Esophagus (tissue), 2 donors: ENCODE results near the gene RPP14. TPM values are rescaled to one million over a fixed set of nuclear protein-coding genes. Genes with fewer than 3 reads are reported as not detected.

ENCODE experiments used
- H3K27ac ChIP-seq, 2 donors: one replicate each; pipeline ENCODE4 v1.5.1; 2013; ENCODE audit warnings: low read depth in 2 of 2, mild to moderate bottlenecking in 2 of 2, inconsistent platforms in 1 of 2, low read length in 1 of 2, moderate library complexity in 1 of 2
- H3K27me3 ChIP-seq, 2 donors: one replicate each; pipeline ENCODE4 v1.6.1; 2013; ENCODE audit warnings: low read length in 2 of 2, control low read depth in 1 of 2, mild to moderate bottlenecking in 1 of 2; ENCODE audit not compliant: insufficient read depth in 2 of 2, control insufficient read depth in 1 of 2
- H3K36me3 ChIP-seq, 2 donors: one replicate each; pipeline ENCODE4 v1.6.1; 2013; ENCODE audit warnings: low read length in 1 of 2; ENCODE audit not compliant: control insufficient read depth in 2 of 2, insufficient read depth in 2 of 2
- H3K4me1 ChIP-seq, 2 donors: one replicate each; pipeline ENCODE4 v1.6.1; 2013; ENCODE audit warnings: low read length in 1 of 2; ENCODE audit not compliant: control insufficient read depth in 2 of 2, insufficient read depth in 2 of 2
- H3K4me3 ChIP-seq, 2 donors: one replicate each; pipeline ENCODE4 v1.5.1; 2013; ENCODE audit warnings: low read length in 2 of 2, mild to moderate bottlenecking in 2 of 2, low read depth in 1 of 2, moderate library complexity in 1 of 2
- H3K9me3 ChIP-seq, 2 donors: one replicate each; pipeline ENCODE4 v1.6.1; 2013; ENCODE audit warnings: mild to moderate bottlenecking in 2 of 2, low read depth in 1 of 2, low read length in 1 of 2, moderate library complexity in 1 of 2; ENCODE audit not compliant: control insufficient read depth in 2 of 2, insufficient read depth in 1 of 2
- WGBS, 2 donors: extraction: QIAGEN DNeasy Blood & Tissue Kit; methylation state at CpG; one replicate each; pipeline ENCODE4 v1.1.7; 2013; 5-methylcytosine and 5-hydroxymethylcytosine counted together
- polyA plus RNA-seq, 2 donors: library from polyadenylated mRNA; stranded (reverse); fragments of 200-250 nt; gene quantifications; one replicate each; pipeline ENCODE4 v1.2.3, GENCODE V29; 2013
- donor health status: healthy with polysubstance abuse.
- donor health status: Bipolar disorder and iron deficiency.

RPP14 gene
- polyA plus RNA-seq, 2 donors, result 7.5 to 8.4 TPM

GRCh38 chr3:58326267-58326900 lies 20.3 kb downstream of the RPP14 start:
- H3K9me3 ChIP-seq, result no peaks in the 10 kb centered on the region
- no peak overlapping the region for H3K4me3 ChIP-seq
- 93 to 95% methylated on average over 8 of the region's 8 CpGs for WGBS, 2 donors
- H3K27me3 ChIP-seq, result no peaks in the 10 kb centered on the region
- no peaks in the 10 kb centered on the region for H3K4me1 ChIP-seq
- no peaks in the 10 kb centered on the region for H3K36me3 ChIP-seq
- no peak overlapping the region for H3K27ac ChIP-seq

- WGBS, 2 donors, result 87 to 92% methylated on average over 8 of the region's 8 CpGs
- Histone ChIP-seq H3K4me3 (no peak overlapping the region), H3K27me3 (no peaks in the 10 kb centered on the region), H3K4me1 (no peaks in the 10 kb centered on the region), H3K9me3 (no peaks in the 10 kb centered on the region), H3K27ac (no peak overlapping the region), H3K36me3 (no peaks in the 10 kb centered on the region)
These were observed 23.3 kb downstream of the RPP14 start for GRCh38 chr3:58329150-58329921.

GRCh38 chr3:58329922-58330413 lies 23.9 kb downstream of the RPP14 start:
- Histone ChIP-seq H3K4me1 (no peaks in the 10 kb centered on the region), H3K36me3 (no peaks in the 10 kb centered on the region), H3K27me3 (no peaks in the 10 kb centered on the region), H3K9me3 (no peaks in the 10 kb centered on the region), H3K27ac (no peak overlapping the region), H3K4me3 (no peak overlapping the region)
- WGBS, 2 donors, result 93 to 94% methylated on average over 5 of the region's 5 CpGs

GRCh38 chr3:58331593-58332152 lies 25.6 kb downstream of the RPP14 start:
- Histone ChIP-seq H3K27ac (no peak overlapping the region), H3K27me3 (no peaks in the 10 kb centered on the region), H3K4me3 (no peak overlapping the region), H3K4me1 (peaks cover 0 to 2% of the 10 kb centered on the region in 2 donors), H3K9me3 (no peaks in the 10 kb centered on the region), H3K36me3 (no peaks in the 10 kb centered on the region)
- 70 to 74% methylated on average over 4 of the region's 4 CpGs for WGBS, 2 donors

- Histone ChIP-seq H3K9me3 (no peaks in the 10 kb centered on the region), H3K4me3 (peak within 1 kb of the TSS; percentile 94 to 96), H3K36me3 (no peaks in the 10 kb centered on the region), H3K27me3 (no peaks in the 10 kb centered on the region), H3K27ac (peak within 1 kb of the TSS; percentile 42 to 72), H3K4me1 (peaks cover 0 to 2% of the 10 kb centered on the region in 2 donors)
- 1% methylated on average over 42 to 79 of the region's 79 CpGs for WGBS, 2 donors
These were observed 26.6 kb downstream of the RPP14 start, which contains the start of gene PXK for GRCh38 chr3:58332575-58333188. PXK (plus strand) TSS chr3:58332892; CDS start chr3:58332989, 97 bp downstream.

GRCh38 chr3:58333206-58334012 lies 27.4 kb downstream of the RPP14 start:
- H3K27me3 ChIP-seq, result no peaks in the 10 kb centered on the region
- H3K36me3 ChIP-seq, result no peaks in the 10 kb centered on the region
- peaks cover 0 to 2% of the 10 kb centered on the region in 2 donors for H3K4me1 ChIP-seq
- peak overlapping the region; percentile 42 to 48 for H3K27ac ChIP-seq
- WGBS, 2 donors, result 1% methylated on average over 36 to 37 of the region's 37 CpGs
- H3K4me3 ChIP-seq, result peak overlapping the region; percentile 94 to 96
- no peaks in the 10 kb centered on the region for H3K9me3 ChIP-seq

- WGBS, 2 donors, result 28 to 33% methylated on average over 4 of the region's 4 CpGs
- Histone ChIP-seq H3K27me3 (no peaks in the 10 kb centered on the region), H3K9me3 (no peaks in the 10 kb centered on the region), H3K4me1 (peaks cover 0 to 2% of the 10 kb centered on the region in 2 donors), H3K27ac (no peak overlapping the region), H3K36me3 (no peaks in the 10 kb centered on the region), H3K4me3 (peak overlapping the region in 1 of 2 donors; percentile 96)
These were observed 27.9 kb downstream of the RPP14 start for GRCh38 chr3:58334013-58334321.

- Histone ChIP-seq H3K4me3 (no peak overlapping the region), H3K36me3 (no peaks in the 10 kb centered on the region), H3K4me1 (peaks cover 0 to 2% of the 10 kb centered on the region in 2 donors), H3K27ac (no peak overlapping the region), H3K27me3 (no peaks in the 10 kb centered on the region), H3K9me3 (no peaks in the 10 kb centered on the region)
- WGBS, 2 donors, result 68 to 73% methylated on average over 1 of the region's 1 CpG
These were observed 28.4 kb downstream of the RPP14 start for GRCh38 chr3:58334506-58334884.

GRCh38 chr3:58335652-58335947 lies 29.6 kb downstream of the RPP14 start:
- Histone ChIP-seq H3K4me3 (no peak overlapping the region), H3K9me3 (no peaks in the 10 kb centered on the region), H3K4me1 (peaks cover 0 to 2% of the 10 kb centered on the region in 2 donors), H3K36me3 (no peaks in the 10 kb centered on the region), H3K27me3 (no peaks in the 10 kb centered on the region), H3K27ac (peak overlapping the region; percentile 71 to 76)
- WGBS, 2 donors, result 26 to 29% methylated on average over 1 of the region's 1 CpG
